ENCODE results near the gene NRBP1.

NRBP1 gene

GRCh38 chr2:27489498-27490397, 61.3 kb downstream of the NRBP1 start, which contains the start of gene IFT172:
IFT172 (minus strand) TSS chr2:27489743; CDS start chr2:27489653, 90 bp downstream.
- DNase-seq (ENCODE audit: low read depth in 2 of 2) = peak; percentile 98 to 99
